Measurements from ENCODE around the gene TPT1.
A peak's percentile ranks its signal among the peaks of the same experiment; 100 is the strongest.
"Not testable (repeated sequence)": the region's sequence is repeated elsewhere in the genome, so short reads cannot be mapped to it uniquely, and the experiment has no call there.

The TPT1 gene

GRCh38 chr13:45302507-45302906 lies 38.5 kb downstream of the TPT1 start:
- DNase-seq (ENCODE audit: low spot score) = no peak

GRCh38 chr13:45301263-45301662 lies 39.7 kb downstream of the TPT1 start:
- no peak for DNase-seq (ENCODE audit: low spot score)

GRCh38 chr13:45300190-45300985 lies 40.6 kb downstream of the TPT1 start:
- DNase-seq (ENCODE audit: low spot score) = no peak

- no peak for DNase-seq (ENCODE audit: low spot score)
Observed at GRCh38 chr13:45299194-45299593, 41.8 kb downstream of the TPT1 start.

- not testable (repeated sequence) for DNase-seq (ENCODE audit: low spot score)
Observed at GRCh38 chr13:45298550-45298949, 42.4 kb downstream of the TPT1 start.

GRCh38 chr13:45298206-45298505 lies 42.8 kb downstream of the TPT1 start:
- no peak for DNase-seq (ENCODE audit: low spot score)

GRCh38 chr13:45297456-45298205 lies 43.4 kb downstream of the TPT1 start:
- peak; percentile 55 for DNase-seq (ENCODE audit: low spot score)

- DNase-seq (ENCODE audit: low spot score) = no peak
Observed at GRCh38 chr13:45296259-45296658, 44.7 kb downstream of the TPT1 start.

GRCh38 chr13:45295536-45295935 lies 45.4 kb downstream of the TPT1 start:
- no peak for DNase-seq (ENCODE audit: low spot score)

- DNase-seq (ENCODE audit: low spot score) = no peak
Observed at GRCh38 chr13:45292176-45292575, 48.8 kb downstream of the TPT1 start.

- no peak for DNase-seq (ENCODE audit: low spot score)
Observed at GRCh38 chr13:45289936-45290563, 50.9 kb downstream of the TPT1 start.

All from putamen (tissue), 1 donor.